ENCODE measurements around the gene MACROH2A2.

DNA sequence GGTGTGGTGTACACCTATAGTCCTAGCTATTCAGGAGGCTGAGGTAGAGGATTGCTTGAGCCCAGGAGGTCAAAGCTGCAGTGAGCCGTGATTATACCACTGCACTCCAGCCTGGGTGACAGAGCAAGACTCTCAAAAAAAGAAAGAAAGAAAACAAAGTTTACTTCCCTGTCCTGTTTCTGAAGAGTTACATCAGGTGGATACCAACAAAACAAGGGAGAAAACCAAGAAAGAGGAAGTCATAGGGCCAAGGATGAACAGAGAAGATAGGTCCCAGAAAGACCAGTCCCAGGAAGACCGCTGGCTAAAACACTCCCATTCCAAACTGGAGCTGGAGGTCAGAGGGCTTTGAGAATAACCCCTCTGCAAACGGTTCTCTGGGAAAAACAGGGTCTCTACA, 13.5 kb downstream of the MACROH2A2 start:
- TF ChIP-seq CTCF (conservative IDR thresholded peaks at IDR 0.05; ENCODE audit: low read depth, low read length) (no peak), RAD21 (IDR thresholded peaks at IDR 0.05; ENCODE audit: low read length) (no peak), CEBPB (IDR thresholded peaks at IDR 0.05; ENCODE audit: low read depth, low read length) (no peak), USF2 (IDR thresholded peaks at IDR 0.05; ENCODE audit: low read depth, low read length) (no peak), POLR2A (IDR thresholded peaks at IDR 0.05; ENCODE audit: low read depth, low read length) (no peak), SMC3 (IDR thresholded peaks at IDR 0.05; ENCODE audit: low read depth, low read length) (no peak), BHLHE40 (IDR thresholded peaks at IDR 0.05; ENCODE audit: low read depth, low read length) (no peak), MAZ (IDR thresholded peaks at IDR 0.05; ENCODE audit: borderline replicate concordance, low read depth, low read length) (no peak), RFX5 (IDR thresholded peaks at IDR 0.05; ENCODE audit: low read depth, low read length) (no peak), MXI1 (IDR thresholded peaks at IDR 0.05; ENCODE audit: borderline replicate concordance, low read depth, low read length) (no peak), NFE2L2 (IDR thresholded peaks at IDR 0.05; ENCODE audit: low read depth, low read length) (no peak), MAFK (IDR thresholded peaks at IDR 0.05; ENCODE audit: low read depth, low read length) (no peak)
